ENCODE measurements around the gene AGPAT4. TPM values are rescaled to one million over a fixed set of nuclear protein-coding genes. Genes with fewer than 3 reads are reported as not detected.

The AGPAT4 gene
- total RNA-seq (2013), result 11.5 TPM
- polyA plus RNA-seq, result 10 to 100 TPM in 1 of 3 donors, 1 to 10 TPM in 2; 6.4 to 15.8 (median 6.9) TPM
- polyA minus RNA-seq, result 8.6 and 10.3 TPM in 2 replicates
- 43.6 to 341 (median 110) reads per million in 11 experiments for total RNA-seq

DNA sequence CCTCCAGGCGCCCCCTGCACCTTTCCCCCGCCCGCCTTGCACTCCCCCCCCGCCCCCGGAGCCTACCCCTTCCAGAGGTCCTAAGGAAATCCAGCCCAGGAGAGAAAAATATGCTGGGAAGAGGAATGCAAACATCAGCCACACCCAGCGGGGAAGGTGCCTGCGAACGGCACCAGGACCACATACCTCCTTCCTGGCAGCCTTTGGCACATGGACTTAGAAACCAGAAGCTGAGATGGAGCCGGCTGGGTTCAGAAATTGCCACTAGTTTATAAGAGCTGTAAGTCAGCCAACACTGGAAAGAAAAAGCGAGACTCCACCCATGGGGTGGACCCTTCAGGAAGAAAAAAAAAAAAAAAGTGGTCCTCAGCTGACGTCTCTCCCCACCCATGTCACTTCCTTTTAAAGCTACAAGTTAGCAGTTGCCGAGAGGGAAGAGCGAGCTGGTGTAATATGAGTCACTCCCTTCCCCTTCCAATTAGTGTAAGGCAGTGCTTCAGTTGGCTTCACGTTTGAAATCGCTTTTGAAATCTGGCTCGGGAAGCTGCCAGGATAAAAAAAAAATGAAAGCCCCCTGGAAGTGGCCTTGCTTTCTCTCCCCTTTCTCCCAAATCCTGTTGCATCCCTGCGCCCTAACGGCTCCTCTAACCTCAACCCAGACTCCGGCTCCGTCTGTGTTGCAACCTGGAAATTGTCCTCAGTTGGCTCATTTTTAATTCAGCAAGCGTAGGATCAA is at the start of gene AGPAT4:
TSS of gene AGPAT4 (minus strand) at position 310 of the 736 bp plus-strand sequence. CDS start 41,848 bp downstream, outside the sequence.
- no peaks in the 10 kb centered on the region for H3K36me3 ChIP-seq (replicated peaks in 1 of 2; ENCODE audit: control insufficient read depth in 1 of 2, insufficient read depth in 2 of 2, low read length in 2 of 2)
- no peaks in the 10 kb centered on the region for H3K9me3 Mint-ChIP-seq
- TF ChIP-seq CTCF (IDR thresholded peaks at IDR 0.05), result no peak
- peak; percentile 95 to 98 (median 97) for DNase-seq
- H3K4me1 ChIP-seq (ENCODE audit: control insufficient read depth in 1 of 2, insufficient read depth in 2 of 2, low read length in 2 of 2), result peaks cover 12 to 15% of the 10 kb centered on the region in 2 donors
- peak within 1 kb of the TSS; percentile 96 to 99 (median 98) for H3K27ac Mint-ChIP-seq
- no peaks in the 10 kb centered on the region for H3K79me2 ChIP-seq (ENCODE audit: insufficient read depth, low read length)
- peak within 1 kb of the TSS; percentile 49 to 94 (median 70) for H3K4me3 ChIP-seq (replicated peaks in 1 of 3; ENCODE audit: low read depth in 2 of 3, low read length in 3 of 3)
- H3K9ac ChIP-seq (ENCODE audit: insufficient read depth, low read length, poor library complexity, severe bottlenecking), result peak within 1 kb of the TSS; percentile 86
- H3K4me3 Mint-ChIP-seq, result peak within 1 kb of the TSS; percentile 85 to 95
- intact Hi-C loops (cut with micrococcal nuclease), result loop anchor here (5.0 to 10.0 kb wide), 3 partner anchors 93 to 172 kb away; no protein-coding TSS in a partner anchor
- H3K27me3 Mint-ChIP-seq (ENCODE audit: low read depth in 3 of 3), result peaks cover 0 to 13% (median 0%) of the 10 kb centered on the region in 3 donors
- 0% methylated on average over 8 of the region's 21 CpGs for WGBS (ENCODE audit: insufficient coverage)
- peaks cover 27% of the 10 kb centered on the region for H3K4me1 Mint-ChIP-seq
- peak within 1 kb of the TSS; percentile 80 to 96 for H3K27ac ChIP-seq (ENCODE audit: low read depth in 1 of 2, low read length in 2 of 2)
- peak within 1 kb of the TSS; percentile 67 for H3K4me2 ChIP-seq (replicated peaks; ENCODE audit: extremely low read depth, low read length, poor library complexity, severe bottlenecking)
- peak within 1 kb of the TSS; percentile 79 for H2AFZ ChIP-seq (ENCODE audit: insufficient read depth, low read depth, low read length, poor library complexity, severe bottlenecking)
- H4K20me1 ChIP-seq (ENCODE audit: insufficient read depth, low read length), result no peaks in the 10 kb centered on the region
- H3K27me3 ChIP-seq (ENCODE audit: control insufficient read depth in 2 of 2, insufficient read depth in 2 of 2, low read length in 2 of 2), result peaks cover 5% of the 10 kb centered on the region in 2 donors
- no peaks in the 10 kb centered on the region for H3K9me3 ChIP-seq (replicated peaks in 1 of 2; ENCODE audit: control insufficient read depth in 1 of 2, insufficient read depth in 1 of 2, low read length in 2 of 2)
- peaks cover 2 to 3% of the 10 kb centered on the region in 2 donors for H3K36me3 Mint-ChIP-seq

GRCh38 chr6:161319231-161319630 is 45.4 kb upstream of the AGPAT4 start:
- Mint-ChIP-seq H3K36me3 (no peaks in the 10 kb centered on the region), H3K27ac (no peak overlapping the region), H3K9me3 (peaks cover 7 to 20% (median 13%) of the 10 kb centered on the region in 7 donors), H3K4me3 (no peak overlapping the region), H3K27me3 (ENCODE audit: low read depth in 3 of 3) (peaks cover 0 to 3% (median 2%) of the 10 kb centered on the region in 3 donors), H3K4me1 (no peaks in the 10 kb centered on the region)
- Histone ChIP-seq H4K20me1 (ENCODE audit: insufficient read depth, low read length) (no peaks in the 10 kb centered on the region), H3K4me2 (replicated peaks; ENCODE audit: extremely low read depth, low read length, poor library complexity, severe bottlenecking) (no peak overlapping the region), H3K27ac (ENCODE audit: low read depth in 1 of 2, low read length in 2 of 2) (no peak overlapping the region), H3K4me1 (ENCODE audit: control insufficient read depth in 1 of 2, insufficient read depth in 2 of 2, low read length in 2 of 2) (no peaks in the 10 kb centered on the region), H3K79me2 (ENCODE audit: insufficient read depth, low read length) (no peaks in the 10 kb centered on the region), H2AFZ (ENCODE audit: insufficient read depth, low read depth, low read length, poor library complexity, severe bottlenecking) (no peak overlapping the region), H3K36me3 (replicated peaks in 1 of 2; ENCODE audit: control insufficient read depth in 1 of 2, insufficient read depth in 2 of 2, low read length in 2 of 2) (no peaks in the 10 kb centered on the region), H3K4me3 (replicated peaks in 1 of 3; ENCODE audit: low read depth in 2 of 3, low read length in 3 of 3) (no peak overlapping the region), H3K27me3 (ENCODE audit: control insufficient read depth in 2 of 2, insufficient read depth in 2 of 2, low read length in 2 of 2) (no peaks in the 10 kb centered on the region), H3K9ac (ENCODE audit: insufficient read depth, low read length, poor library complexity, severe bottlenecking) (no peak overlapping the region), H3K9me3 (replicated peaks in 1 of 2; ENCODE audit: control insufficient read depth in 1 of 2, insufficient read depth in 1 of 2, low read length in 2 of 2) (peaks cover 0 to 13% of the 10 kb centered on the region in 2 donors)
- 83% methylated on average over 1 of the region's 2 CpGs for WGBS (ENCODE audit: insufficient coverage)
- no peak for TF ChIP-seq CTCF (IDR thresholded peaks at IDR 0.05)
- intact Hi-C loops (cut with micrococcal nuclease), result no loop called here
- no peak for DNase-seq
